Calu3 (cell line): ENCODE measurements around the gene EPO. TPM values are rescaled to one million over a fixed set of nuclear protein-coding genes. Genes with fewer than 3 reads are reported as not detected.

ENCODE experiments used
- BruUV-seq: library from RNA; stranded (reverse); fragments of 400-500 nt; replicated peaks from 2 replicates; lab custom pipeline; 2021; lab: Mats Ljungman, UMichigan
- CTCF ChIA-PET: fragments of 300-600 bp; sonication (Branson Sonifier 250); formaldehyde crosslinking; loops from one replicate; lab custom pipeline; 2022; ENCODE audit warnings: antibody characterized with exemption; lab: Charles Lee
- DNase-seq: peaks from one replicate; pipeline ENCODE4 v3.0.0; 2022
- H3K27ac Mint-ChIP-seq: one replicate; pipeline ENCODE4 v1.8.0; 2022; ENCODE audit warnings: mixed read lengths; ENCODE audit not compliant: unreplicated experiment
- H3K27me3 Mint-ChIP-seq: one replicate; pipeline ENCODE4 v1.8.0; 2022; ENCODE audit warnings: mixed read lengths; ENCODE audit not compliant: unreplicated experiment
- H3K36me3 Mint-ChIP-seq: one replicate; pipeline ENCODE4 v1.8.0; 2022; ENCODE audit warnings: mild to moderate bottlenecking, moderate library complexity, mixed read lengths; ENCODE audit not compliant: insufficient read depth, unreplicated experiment
- H3K4me1 Mint-ChIP-seq: one replicate; pipeline ENCODE4 v1.8.0; 2022; ENCODE audit warnings: mild to moderate bottlenecking, low read depth, mixed read lengths; ENCODE audit not compliant: unreplicated experiment
- H3K4me3 Mint-ChIP-seq: one replicate; pipeline ENCODE4 v1.8.0; 2022; ENCODE audit warnings: mild to moderate bottlenecking, low read depth, moderate library complexity, mixed read lengths; ENCODE audit not compliant: unreplicated experiment
- H3K9me3 Mint-ChIP-seq: one replicate; pipeline ENCODE4 v1.8.0; 2022; ENCODE audit warnings: low read depth, mixed read lengths; ENCODE audit not compliant: unreplicated experiment
- CTCF ChIP-seq: fragments of 200-600 bp; IDR thresholded peaks from one replicate; pipeline ENCODE4 v1.8.0; 2022; ENCODE audit warnings: antibody characterized with exemption; ENCODE audit not compliant: unreplicated experiment
- intact Hi-C: fragments of 100-400 bp; cut with micrococcal nuclease; formaldehyde crosslinking; loops from one replicate; pipeline ENCODE4 v1.10.0; 2022; ENCODE audit not compliant: unreplicated experiment
- total RNA-seq: library from RNA; stranded (reverse); gene quantifications from 2 replicates; pipeline ENCODE4 v1.2.3, GENCODE V29; 2022

The EPO gene
- total RNA-seq, 1 experiment from 2014 or later = not detected

- Mint-ChIP-seq H3K4me1 (no peaks in the 10 kb centered on the region), H3K27me3 (no peaks in the 10 kb centered on the region), H3K36me3 (peaks cover 61% of the 10 kb centered on the region), H3K27ac (peak overlapping the region; percentile 26), H3K9me3 (no peaks in the 10 kb centered on the region), H3K4me3 (no peak overlapping the region)
- CTCF ChIA-PET = interaction anchor here (0.7 to 1.1 kb wide), 2 partner anchors 11 to 153 kb away, joined by 4 to 5 read pairs; no protein-coding TSS in a partner anchor
- intact Hi-C loops = no loop called here
- TSS peak; percentile 39 for BruUV-seq
- no peak for DNase-seq
- TF ChIP-seq CTCF = no peak
Measured at GRCh38 chr7:100679927-100680575, 40.2 kb upstream of the EPO start.

GRCh38 chr7:100680576-100681271 lies 39.5 kb upstream of the EPO start:
- TF ChIP-seq CTCF = no peak
- BruUV-seq = no TSS peak
- no peaks in the 10 kb centered on the region for H3K9me3 Mint-ChIP-seq
- no peak for DNase-seq
- intact Hi-C loops = no loop called here
- H3K36me3 Mint-ChIP-seq = peaks cover 58% of the 10 kb centered on the region
- H3K27ac Mint-ChIP-seq = no peak overlapping the region
- H3K27me3 Mint-ChIP-seq = no peaks in the 10 kb centered on the region
- no peak overlapping the region for H3K4me3 Mint-ChIP-seq
- CTCF ChIA-PET = interaction anchor here (1.1 kb wide), 1 partner anchor 10 kb away, joined by 5 read pairs; no protein-coding TSS in a partner anchor
- H3K4me1 Mint-ChIP-seq = no peaks in the 10 kb centered on the region

- no peak for TF ChIP-seq CTCF
- Mint-ChIP-seq H3K36me3 (peaks cover 62% of the 10 kb centered on the region), H3K4me1 (no peaks in the 10 kb centered on the region), H3K4me3 (no peak overlapping the region), H3K27me3 (no peaks in the 10 kb centered on the region), H3K9me3 (no peaks in the 10 kb centered on the region), H3K27ac (no peak overlapping the region)
- CTCF ChIA-PET = interaction anchor here (1.1 kb wide), 1 partner anchor 9 kb away, joined by 5 read pairs; no protein-coding TSS in a partner anchor
- no TSS peak for BruUV-seq
- DNase-seq = no peak
- intact Hi-C loops = no loop called here
Measured at GRCh38 chr7:100681491-100682227, 38.6 kb upstream of the EPO start.

- Mint-ChIP-seq H3K9me3 (no peaks in the 10 kb centered on the region), H3K27me3 (no peaks in the 10 kb centered on the region), H3K4me1 (no peaks in the 10 kb centered on the region), H3K27ac (no peak overlapping the region), H3K36me3 (peaks cover 57% of the 10 kb centered on the region), H3K4me3 (no peak overlapping the region)
- CTCF ChIA-PET = no interaction called here
- no TSS peak for BruUV-seq
- no peak for TF ChIP-seq CTCF
- DNase-seq = no peak
- intact Hi-C loops = no loop called here
Measured at GRCh38 chr7:100682228-100682741, 38.0 kb upstream of the EPO start.
